Measurements from ENCODE around the gene PAQR5.

DNA sequence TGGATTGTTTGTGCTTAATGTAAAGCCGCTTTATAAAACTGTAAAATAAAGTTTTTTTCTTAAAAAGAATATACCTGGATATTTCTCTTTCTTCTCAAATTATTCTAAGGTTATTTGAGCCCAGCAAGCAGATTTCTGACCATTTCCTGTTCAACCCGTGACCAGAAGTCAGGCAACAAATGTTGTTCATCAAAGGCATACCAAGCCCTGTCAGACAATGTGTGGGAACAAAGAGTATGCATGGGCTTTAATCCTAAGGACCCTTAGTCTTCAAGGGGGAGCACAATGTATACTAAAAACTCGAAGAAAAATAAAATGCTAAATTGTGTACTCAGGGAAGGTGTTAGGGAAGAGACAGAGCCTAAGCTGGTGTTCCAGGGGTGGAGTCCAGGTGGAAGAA, 26.6 kb upstream of the PAQR5 start:
- no peak for TF ChIP-seq CTCF (conservative IDR thresholded peaks at IDR 0.05)
- TF ChIP-seq EZH2 (IDR thresholded peaks at IDR 0.05; ENCODE audit: low read depth), result no peak
